AG20443 (cell line): Measurements from ENCODE around the gene KIRREL3.
A peak's percentile ranks its signal among the peaks of the same experiment; 100 is the strongest.
"Not testable (repeated sequence)": the region's sequence is repeated elsewhere in the genome, so short reads cannot be mapped to it uniquely, and the experiment has no call there.

ENCODE experiments used
- DNase-seq: peaks from one replicate; pipeline ENCODE4 v3.0.0; 2012; ENCODE audit warnings: low spot score, mixed read lengths

KIRREL3 gene

DNA sequence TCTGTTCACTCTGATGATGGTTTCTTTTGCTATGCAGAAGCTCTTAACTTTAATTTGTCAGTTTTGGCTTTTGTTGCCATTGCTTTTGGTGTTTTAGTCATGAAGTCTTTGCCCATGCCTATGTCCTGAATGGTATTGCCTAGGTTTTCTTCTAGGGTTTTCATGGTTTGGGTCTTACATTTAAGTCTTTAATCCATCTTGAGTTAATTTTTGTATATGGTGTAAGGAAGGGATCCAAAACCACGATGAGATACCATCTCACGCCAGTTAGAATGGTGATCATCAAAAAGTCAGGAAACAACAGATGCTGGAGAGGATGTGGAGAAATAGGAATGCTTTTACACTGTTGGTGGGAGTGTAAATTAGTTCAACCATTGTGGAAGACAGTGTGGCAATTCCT lies 48.0 kb downstream of the KIRREL3 start:
- DNase-seq = not testable (repeated sequence)

DNA sequence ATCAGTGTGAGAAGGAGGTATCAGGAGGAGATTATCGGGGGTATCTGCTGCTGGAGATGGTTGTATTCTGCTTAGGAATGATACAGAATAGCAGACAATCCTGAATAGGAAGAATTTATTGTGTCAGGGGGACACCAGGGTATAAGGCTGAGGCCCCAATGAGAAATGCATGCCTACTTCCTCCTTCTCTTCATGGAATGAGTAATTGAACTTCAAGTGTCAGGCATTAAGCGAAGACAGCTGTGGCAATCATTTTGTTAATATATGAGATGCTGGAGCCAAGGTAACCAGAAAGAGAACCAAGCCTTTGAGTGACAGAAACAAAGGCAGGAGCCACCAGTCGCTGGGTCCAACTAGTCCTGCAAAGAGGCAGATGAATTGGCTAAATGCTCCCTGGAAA lies 49.1 kb downstream of the KIRREL3 start:
- no peak for DNase-seq

DNA sequence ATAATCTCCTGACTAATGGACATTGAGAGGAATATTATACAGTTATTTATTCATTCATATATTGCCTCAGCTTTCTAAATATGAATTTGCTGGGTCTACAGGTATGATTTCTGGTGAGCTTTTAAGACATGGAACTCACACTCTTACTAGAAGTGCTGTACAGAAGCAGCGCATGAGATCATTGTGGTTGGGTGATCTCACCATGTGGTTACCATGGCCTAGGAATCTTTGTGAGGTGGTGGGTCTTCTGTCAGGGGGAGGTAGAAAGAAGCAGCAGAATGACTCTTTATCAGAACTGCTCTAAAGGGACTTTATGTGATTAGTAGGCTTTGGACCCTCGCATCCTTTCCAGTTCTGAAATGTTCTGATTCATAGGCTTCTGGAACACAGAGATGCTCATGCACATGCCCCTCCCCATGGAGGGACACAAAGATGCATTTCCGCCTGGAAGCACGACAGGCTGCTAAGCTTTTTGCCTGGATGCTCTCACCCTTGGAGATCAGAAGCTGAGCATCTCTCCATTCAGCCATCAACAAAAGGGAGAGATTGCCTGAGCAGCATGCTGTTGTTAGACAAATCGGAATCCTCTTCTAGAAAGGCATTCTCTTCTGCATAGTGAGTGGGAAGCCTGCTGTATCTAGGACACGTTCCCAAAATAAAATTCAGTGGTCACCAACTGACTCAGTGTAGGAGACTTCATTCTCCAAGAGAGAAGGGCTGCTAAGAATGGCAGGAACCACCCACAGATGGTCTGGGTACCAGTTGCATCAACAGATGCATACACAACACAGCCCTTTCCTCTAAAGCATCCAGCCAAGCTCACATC lies 51.3 kb downstream of the KIRREL3 start:
- peak; percentile 60 for DNase-seq

DNA sequence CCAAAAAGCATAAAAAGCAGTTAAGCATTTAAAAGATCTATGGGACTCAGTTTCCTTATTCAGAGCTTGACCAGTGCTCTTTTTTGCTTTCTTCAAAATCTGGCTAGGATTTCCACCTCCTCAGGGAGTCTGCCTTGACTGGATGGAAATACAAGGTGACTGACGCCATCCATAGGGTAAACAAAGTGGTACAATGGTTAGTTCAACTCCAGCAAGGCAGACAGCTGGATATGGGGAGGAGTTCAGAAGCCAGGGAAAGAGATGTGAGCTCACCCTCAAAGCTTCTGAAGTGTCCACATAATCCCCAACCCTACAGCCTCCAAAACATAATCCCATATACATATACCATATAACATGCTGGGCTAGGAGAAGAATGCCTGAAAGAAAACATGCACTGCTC lies 52.0 kb downstream of the KIRREL3 start:
- no peak for DNase-seq

DNA sequence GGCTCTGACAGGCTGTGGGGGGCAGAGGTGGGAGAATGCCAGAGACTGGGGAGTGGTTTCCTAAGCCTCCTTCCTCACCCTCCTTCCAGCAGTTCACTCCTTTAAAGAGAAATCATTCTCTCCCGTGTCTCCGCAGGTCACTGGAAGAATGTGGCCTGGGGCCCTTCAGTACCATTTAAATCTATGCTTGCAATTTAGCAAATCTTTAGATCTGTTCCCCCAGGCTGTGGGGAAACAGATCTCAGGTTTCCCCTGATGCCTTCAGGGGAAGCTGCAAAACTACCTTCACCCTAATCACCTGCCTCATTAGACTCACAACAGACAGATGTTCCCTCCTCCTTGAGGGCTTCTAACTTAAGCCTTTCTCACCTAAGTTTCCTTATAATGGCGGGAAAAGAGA lies 55.3 kb downstream of the KIRREL3 start:
- no peak for DNase-seq

DNA sequence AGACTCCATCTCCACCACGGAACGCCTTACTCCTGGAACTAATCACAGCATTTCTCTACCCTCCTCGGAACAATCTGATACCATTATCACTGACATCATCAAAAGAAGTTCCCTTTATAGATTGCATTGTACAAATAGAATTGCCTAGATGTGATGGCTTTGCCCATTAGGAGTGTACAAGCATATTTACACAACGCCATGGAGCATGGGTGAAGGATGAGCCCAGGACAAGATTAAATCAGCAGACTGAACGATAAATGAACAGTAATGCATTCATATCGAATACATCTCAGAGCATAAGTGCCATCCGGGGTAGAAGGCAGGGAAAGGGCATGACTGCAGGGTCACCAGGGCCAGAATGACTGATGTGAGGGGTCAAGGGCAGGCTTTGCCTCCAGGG lies 57.3 kb downstream of the KIRREL3 start:
- no peak for DNase-seq

DNA sequence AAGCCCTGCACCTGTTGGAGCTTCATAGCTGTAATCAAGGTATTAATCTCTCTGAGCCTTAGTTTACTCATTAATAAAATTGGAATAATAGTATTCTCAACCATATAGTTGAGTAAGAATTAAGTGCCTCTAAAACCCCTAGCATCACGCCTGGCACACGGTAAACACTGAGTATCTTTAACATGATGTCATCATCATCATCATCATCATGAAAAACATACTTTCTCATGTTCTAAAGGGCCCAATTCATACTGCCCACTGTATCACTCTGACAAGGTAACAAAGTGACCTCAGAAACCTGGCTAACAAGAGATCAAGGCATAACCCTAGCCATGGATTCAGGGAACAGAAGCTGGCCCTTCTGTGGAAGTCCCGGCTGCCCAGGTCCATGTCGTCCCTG lies 58.4 kb downstream of the KIRREL3 start:
- DNase-seq = no peak

DNA sequence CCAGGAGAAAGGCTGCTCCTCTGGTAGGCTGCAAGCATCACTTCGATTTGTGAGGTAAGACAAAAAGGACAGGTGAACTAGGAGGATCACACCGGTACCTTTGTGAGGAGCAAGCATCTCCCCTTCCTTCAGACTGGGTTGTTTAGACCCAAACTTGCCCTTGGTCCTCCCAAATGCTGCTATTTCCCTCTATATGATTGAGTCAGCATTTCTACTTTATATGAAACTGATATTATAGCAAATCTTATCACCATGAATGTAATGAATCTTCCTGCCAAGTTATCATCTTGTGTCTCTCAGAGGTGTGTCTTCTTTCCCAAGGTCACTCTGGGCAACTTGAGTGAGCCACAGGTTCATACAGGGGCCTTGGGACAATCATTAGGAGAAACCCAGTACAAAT lies 61.0 kb downstream of the KIRREL3 start:
- DNase-seq = no peak

DNA sequence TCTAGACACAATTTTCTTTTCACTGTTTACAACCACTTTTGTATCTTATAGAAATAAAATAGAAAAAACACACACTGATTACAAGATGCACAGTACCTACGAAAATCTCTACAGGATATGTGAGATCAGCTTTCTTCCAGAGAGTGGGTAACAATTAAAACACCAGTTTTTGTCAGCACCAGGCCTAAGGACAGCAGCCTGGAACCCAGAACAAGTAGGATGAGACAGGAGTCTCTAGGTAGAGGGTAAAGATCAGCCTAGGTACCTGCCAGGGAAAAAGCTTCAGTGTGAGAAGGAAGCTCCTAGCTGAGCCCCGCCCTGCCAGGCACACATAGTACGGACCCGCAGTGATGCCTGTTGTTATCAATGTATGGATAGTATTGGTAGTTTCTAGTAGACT lies 61.9 kb downstream of the KIRREL3 start:
- DNase-seq = no peak

DNA sequence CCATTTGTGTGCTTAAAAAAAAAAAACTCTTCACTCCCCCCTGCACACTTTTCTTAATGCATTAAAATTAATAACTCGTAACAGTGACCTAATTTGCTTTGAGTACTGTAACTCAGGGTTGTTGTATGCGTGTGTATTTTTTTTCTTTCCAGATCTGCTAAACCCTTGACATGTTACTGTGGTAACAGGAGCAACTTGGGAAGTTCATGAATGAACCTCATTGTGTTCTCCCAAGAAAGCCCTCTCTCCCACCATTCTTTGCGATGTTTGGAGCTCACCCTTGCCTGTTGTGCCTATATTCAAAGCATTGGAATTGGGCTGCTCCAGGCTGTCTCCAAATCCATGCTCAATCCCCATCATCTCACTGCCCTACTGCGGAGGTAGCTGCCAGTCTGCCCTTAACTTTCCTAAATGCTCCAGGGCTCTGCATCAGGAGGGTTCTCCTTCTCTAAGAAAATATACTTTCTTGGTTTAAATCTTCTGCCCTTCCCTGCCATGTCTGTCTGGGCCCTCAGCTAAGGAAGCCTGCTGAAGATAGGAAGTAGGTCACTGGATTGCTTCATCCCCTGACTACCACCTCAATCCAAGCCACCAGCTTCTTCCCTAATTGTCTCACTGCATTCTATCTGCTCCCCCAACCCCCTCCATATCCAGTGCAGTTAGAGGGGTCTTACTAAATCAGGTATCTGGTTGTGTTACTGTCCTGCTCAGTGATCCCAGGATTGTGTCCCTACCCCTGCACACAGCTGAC lies 70.3 kb downstream of the KIRREL3 start:
- peak; percentile 26 for DNase-seq

DNA sequence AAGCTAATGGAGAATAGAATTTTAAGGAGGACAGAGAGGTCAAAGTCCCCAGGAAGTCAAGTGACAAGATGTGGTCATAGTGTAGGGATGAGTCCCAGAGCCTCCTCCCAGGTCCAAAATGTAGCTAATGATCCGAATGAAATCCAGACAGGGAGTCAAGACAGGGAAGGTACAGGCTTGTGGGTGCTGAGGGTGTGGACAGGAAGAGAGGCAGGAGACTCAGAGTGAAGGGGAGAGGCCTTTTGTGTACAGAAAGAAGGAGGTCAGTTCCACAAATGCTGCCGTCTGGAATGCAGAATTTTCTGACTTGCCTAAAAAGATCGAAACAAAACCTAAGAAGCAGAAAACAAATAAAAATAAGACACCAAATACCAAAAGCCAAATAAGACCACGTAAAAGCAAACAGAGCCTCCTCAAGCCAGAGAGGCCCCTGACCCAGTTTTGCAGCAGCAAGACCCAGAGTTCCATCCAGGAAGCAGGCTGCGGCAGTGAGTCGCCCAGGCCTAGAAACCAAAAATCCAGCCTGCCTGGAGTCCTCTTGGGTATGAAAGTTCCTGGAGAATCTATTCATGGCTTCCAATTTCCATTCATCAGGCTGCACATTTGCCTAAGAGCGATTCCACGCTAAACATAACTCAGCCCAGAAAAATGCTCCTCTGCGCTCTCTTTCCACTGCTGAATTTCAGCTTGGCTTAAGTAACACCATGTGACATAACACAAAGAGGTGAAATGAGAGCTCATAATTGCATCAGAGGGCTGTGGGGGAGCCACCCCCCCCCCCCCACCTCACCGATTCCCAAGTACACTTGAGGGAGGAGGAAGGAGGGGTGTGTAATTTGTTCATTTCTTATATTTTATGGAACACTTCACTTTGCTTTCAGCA lies 71.2 kb downstream of the KIRREL3 start:
- peak; percentile 56 for DNase-seq

DNA sequence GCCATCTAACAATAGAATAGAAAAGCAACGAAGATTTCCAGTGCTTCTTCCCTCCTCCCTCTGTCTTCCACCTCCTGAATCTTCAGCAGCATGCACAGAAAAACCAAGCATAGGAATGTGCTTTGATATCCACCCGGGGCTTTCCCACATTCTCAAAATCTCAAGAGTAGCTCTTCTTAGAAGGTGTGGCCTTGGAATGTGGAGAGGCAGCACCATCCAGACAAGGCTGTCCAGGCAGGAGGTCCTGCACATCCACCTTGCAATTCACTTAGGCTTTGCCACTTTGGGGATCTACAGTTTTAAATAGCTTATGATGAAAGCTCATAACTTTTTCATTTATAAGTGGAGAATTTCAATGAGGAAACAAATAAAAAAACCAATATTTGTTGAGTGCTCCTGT lies 72.9 kb downstream of the KIRREL3 start:
- DNase-seq = no peak

DNA sequence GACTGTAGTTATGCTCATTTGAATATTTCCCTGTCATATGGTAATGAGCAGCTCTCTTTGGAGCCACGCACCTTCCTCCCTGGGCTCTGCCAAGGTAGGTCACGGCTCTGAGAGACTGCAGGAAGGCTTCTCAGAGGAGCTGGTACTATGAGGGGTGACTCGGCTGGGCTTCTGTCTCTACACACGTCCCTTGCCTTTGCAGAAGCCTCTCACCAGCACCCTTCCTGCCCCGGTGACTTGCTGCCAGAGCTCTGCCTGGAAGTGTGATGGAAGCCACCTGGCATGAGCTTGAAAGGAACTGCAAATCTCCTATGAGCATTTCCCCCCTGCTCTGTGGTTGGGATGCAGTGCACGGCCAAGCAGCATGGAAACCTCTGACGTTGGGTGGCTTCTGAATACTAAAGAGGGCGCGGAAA lies 74.2 kb downstream of the KIRREL3 start:
- no peak for DNase-seq

DNA sequence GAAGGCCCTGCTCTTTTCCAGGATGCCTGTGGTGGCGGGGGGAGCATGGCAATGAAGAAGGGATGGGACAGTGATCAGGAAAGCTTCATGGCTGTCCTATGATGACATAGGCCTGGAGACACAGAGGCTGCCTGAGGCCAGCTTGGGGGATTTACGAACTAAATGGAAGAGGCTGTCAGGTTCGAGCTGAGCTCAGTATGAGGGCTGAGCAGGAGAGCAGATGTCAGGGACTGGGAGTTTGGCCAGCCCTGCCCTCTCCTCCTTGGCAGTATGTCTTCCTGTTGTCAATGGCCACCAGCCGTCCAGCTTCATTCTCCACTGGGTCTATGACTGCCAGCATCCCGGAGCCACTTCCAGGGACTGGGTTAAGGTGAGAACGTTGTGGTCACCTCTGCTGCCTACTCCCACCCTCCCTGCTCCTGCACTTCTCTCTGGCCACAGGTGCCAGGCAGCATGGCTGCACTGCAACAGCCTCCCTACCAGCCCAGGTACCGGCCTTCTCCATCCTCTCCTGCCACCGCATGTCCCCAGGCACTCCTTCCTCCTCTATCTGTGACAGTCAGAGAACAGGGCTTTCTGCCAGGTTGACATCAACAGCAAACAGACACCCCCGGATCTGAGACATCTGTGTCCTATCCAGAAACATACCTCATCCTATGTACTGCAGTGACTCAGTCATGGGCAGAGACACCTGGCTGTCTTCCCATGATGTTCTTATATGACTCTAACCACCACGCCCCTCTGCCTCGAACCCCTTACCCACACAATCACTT lies 75.1 kb downstream of the KIRREL3 start:
- DNase-seq = peak; percentile 27

DNA sequence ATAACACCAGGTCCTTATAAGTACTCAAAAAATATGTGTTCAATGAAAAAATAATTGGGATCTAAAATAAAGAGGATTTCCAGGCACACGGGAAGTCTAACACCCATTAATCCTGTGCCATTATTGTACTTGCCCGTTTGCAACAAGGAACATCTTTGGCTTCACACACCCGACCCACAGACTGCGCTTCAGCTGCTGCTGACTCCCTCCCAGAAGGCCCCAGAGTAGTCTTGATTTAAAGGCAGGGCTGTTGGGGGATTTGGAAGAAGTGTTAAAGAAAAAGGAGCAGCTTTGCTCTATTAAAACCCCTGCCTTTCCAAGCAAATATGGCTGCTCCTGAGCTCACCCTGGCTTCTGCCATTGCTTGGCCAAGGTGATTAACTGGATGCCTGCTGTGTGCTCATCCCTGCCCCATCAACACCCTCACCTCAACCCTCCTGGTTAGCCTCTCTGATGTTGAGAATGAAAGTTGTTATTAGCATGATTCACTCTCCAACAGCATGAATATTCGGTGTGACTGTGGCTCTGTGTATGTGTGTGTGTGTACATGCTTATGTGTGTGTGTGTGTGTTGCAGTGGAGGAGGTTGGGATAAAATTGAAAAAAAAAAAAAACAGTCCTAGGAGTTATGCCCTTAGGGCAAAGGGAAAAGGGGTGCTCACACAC lies 76.1 kb downstream of the KIRREL3 start:
- no peak for DNase-seq

DNA sequence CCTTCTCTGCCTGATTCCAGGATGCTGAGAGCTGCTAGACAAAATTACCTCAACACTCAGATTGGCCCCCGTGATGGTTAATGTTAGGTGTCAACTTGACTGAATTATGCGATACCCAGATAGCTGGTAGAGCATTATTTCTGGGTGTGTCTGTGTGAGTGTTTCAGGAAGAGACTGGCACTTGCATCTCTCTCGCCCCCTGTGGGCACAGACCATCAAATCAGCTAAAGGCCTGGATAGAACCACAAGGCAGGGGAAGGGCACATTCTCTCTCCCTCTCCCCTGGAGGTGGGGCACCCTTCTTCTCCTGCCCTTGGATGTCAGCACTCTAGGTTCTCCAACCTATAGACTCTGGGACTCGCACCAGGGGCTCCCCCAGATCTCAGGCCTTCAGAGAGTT lies 79.7 kb downstream of the KIRREL3 start:
- no peak for DNase-seq

DNA sequence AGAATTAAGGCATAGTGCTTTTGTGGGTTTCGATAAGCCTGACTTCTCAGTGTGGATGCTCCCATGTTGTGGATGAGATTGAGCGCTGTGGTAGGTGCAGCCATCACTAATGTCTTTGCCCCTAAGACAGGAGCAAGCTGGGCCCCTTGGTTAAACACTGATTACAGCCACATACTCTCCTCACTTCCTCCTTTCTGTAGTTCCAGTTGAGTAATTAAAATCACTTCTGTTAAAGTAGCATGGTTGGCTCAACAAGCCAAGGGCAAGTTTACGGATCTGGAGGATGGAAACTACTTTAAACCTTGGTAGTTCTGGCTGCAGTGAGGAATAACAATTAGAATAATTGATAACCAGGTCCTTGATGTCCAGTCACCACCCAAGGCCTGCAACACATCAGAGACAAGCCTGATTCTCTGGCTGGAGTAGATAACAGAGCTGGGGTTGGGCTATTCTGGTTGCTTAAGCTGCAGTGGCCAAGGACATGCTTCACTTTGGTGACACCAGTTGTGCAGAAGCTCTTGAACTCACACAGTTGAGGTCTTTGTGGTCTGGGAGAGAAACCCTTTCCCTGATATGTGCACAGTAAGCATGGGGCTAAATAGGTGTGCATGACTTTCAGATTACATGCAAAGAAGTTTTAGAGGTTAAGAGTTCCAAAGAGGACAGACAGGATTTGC lies 81.3 kb downstream of the KIRREL3 start:
- DNase-seq = no peak

DNA sequence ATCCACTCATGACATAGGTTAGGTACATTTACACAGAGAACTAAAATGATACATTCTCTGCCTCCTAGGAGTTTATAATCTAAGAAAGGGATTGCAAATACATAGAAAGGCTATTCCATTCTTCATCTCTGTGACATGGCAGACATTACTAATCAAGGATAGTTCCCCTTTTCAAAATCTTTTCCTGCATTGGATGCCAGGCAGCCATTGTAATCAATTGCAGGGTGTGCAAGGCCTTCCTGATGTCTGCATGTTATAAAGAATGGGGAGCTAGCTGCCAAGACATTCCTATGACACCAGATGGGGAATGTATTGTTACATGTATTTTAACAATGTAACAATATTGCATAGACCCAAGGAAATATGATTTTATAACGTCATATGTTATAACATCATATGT lies 82.0 kb downstream of the KIRREL3 start:
- no peak for DNase-seq

DNA sequence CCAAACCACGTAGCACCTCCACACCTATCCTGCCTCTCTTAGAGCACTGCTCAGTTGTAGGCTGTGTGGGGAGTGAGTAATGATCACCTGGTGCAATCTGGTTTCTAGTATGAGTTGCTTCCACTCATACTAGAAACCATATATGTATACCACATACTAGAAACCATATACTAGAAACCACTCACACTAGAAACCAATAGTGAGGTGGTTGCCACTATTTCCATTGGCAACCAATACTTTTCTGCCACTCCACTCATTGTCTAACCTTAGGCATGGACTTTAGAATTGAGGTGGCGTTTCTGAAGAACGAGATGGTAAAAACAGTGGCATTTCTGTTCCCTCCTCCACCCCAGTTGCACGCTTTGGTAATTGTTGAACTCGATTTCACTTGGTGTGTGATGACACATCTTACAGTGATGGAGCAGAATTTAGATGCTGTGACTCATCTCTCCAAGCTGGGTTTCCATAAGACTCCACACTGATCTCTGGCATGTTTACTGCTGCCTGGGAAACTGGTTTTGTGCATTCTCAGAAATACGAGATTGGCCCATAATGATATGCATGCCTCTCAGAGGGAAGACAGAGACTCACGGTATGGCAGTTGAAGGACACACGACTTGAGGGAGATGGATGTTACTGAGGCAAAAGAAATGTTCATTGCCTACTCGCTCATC lies 82.9 kb downstream of the KIRREL3 start:
- peak; percentile 89 for DNase-seq

DNA sequence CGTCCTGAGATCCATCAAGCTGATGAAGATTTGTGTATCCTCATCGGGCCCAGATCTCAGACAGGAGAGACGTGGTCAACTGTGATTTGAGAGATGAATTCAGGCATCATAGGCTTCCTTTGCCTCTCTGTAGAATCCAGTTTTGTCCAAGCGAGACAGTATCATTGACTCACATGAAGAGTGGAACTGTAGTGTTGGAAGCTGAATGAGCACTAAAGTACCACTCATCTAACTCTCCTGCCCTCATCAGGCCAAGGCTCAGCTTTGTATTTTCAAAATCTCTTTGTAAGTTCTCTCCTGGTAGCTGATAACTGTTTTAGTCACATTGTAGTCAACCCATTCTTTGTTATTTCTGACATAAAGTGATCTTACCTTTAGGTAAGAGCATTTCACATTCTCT lies 85.1 kb downstream of the KIRREL3 start:
- DNase-seq = no peak
